Amygdala (tissue), 56 donors: ENCODE data around the gene GMPS.
"Not testable (repeated sequence)": the region's sequence is repeated elsewhere in the genome, so short reads cannot be mapped to it uniquely, and the experiment has no call there.

Experiments used
- DNase-seq, 56 donors: peaks; one replicate each; lab custom pipeline; 2025; lab: John Stamatoyannopoulos, UW

GMPS gene

DNA sequence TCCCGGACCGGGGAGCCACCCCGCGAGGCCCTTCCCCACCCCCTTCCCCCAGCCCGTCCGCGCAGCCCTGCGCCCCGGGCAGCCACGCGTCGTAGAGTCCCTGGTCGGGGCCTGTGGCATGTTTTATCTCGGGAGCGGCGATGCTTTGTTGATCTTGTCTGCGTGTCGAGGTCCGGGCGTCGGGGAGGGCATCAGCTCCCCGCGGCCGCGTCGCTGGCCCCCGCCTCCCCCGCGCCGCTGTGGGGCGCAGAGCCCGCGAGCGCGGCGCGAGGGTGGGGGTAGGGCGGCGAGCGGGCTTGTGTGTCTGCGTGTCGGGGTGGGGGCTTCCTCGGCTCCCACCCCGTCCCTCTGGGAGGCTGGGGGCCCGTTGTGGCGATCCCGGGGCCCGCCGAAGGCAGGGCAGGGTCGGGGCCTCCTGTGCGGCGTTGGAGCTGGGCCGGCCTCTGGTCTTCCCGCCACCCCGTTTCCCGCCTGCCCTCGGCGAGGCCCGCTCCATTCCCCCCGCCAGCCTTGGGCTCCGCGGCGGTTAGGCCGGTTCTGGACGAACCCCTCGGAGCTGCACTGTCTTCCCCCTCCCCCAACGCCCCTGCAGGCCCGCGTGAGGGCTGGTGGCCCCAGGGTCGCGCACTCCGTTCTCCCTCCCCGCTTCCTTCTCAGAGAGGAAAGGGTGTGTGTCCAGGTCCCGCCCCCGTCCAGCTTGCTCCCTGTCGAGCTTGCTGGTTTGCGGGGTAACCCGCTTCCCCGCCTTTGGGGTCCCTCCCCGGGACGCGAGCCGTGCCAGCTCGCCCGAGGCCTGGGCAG lies 695 bp downstream of the GMPS start:
- DNase-seq, result peak in 50 of 56 donors; percentile 4 to 70 (median 48)

DNA sequence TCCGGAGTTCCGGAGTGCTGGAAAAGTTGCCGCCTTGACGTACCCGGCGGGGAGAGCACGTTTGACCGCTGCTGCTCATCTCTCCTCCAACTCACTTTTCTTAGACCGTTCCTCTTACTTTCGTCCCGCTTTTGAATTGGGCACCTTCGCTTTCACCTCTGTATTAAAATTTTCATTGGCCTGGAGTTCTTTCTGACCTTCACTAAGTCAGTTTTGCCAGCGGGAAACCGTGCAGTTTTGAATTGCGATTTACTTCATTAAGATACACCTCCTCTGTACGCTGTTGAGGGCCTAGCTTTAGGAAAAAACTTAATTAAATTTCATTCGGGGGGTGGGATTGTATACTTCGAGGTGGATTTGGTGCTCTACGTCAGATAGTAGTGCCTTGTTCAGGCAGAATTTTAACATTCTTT lies 1.3 kb downstream of the GMPS start:
- no peak for DNase-seq

DNA sequence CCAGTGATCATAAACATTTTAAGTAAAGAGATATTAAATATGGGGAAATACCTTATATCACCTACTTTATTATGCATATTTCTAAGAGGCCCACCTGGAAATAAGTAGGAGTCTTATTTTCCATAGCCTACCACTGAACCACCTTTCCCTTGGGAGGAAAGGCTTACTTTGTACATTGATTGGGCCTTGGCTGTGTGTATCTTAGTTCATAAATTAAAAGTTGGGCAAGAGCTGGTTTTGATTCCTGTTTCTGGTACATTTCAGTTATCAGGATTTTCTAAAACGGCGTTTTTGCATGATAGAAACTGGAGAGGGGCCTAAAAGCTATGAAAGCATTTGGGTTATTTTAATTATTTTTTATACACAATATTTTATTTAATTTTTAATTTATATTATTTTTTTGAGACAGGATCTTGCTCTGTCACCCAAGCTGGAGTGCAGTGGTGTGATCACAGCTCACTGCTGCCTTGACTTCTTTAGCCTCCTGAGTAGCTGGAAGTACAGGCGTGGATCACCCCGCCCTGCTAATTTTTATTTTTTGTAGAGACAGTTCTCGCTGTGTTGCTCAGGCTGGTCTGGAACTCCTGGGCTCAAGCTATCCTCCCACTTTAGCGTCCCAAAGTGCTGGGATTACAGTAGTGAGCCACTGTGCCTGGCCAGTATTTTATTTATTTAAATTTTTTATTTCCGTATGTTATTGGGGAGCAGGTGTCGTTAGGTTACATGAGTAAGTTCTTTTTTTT lies 2.6 kb downstream of the GMPS start:
- no peak for DNase-seq

DNA sequence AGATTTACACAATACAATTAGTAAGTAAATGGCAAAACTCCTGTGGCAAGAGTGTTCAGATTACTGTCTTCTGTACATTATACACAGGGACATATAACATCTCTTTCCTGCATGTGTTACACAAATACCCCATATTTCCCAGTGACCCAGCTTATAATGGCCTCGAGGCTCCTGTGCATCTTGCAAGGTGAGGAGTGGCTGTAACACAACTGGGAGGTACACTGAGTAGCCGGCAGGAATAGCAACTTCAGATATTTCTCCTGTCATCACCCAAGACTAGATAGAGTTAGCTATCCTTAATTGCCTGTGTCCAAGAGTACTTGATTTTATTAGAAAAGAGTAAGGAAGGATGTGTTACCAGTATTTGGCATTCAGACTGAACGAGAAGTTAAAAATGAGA lies 5.6 kb downstream of the GMPS start:
- no peak for DNase-seq

DNA sequence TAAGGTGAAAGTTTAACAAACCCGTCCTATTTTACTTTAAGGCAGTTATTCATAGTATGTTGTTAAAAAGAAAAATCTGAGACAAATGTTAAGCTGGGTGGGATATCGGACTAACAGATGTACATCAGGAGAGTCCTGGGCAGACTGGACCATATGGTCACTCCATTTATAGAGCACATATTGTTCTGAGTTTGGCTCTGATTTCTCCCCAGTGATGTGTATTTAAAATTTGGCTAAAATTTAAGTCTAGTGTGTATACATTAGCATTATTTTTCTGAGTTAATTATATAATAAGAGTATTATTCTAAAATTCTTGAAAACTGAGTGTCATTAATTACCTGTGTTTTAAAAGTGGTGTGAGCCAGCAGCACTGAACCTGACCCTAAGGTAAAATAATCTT lies 6.1 kb downstream of the GMPS start:
- no peak for DNase-seq

DNA sequence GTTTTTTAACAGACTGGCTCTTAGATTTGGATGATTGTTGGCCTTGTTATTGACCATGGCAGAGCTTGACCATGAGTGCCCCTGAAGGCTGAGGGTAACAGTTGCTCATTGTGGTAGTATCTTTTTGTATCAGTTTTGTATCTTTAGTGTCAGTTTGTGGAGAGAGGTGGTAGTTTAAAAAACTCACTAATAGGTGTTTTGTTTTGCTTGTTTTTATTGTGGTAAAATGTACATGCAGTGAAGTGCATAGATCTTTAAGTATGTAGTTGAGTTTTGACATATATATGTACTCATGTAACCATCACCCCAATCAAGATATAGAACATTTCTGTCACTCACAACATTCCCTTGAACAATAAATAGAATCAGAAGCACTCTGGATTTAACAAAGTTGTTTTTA lies 9.8 kb downstream of the GMPS start:
- no peak for DNase-seq

DNA sequence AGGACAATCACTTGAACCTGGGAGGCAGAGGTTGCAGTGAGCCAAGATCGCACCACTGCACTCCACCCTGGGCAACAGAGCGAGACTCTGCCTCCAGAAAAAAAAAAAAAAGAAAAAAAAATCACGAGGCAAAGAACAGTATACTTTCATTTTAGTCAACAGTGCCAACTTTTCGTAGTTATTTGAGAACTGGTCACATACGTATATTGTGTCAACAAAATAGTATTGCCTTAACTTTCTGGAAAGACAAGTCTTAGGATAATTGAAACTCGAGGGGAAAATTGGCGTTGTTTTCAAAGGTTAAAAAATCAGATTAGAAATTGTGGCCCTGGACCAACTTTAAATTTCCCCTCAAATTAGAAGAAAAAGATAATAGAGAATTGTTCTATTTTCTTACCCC lies 13.8 kb downstream of the GMPS start:
- DNase-seq, result no peak

DNA sequence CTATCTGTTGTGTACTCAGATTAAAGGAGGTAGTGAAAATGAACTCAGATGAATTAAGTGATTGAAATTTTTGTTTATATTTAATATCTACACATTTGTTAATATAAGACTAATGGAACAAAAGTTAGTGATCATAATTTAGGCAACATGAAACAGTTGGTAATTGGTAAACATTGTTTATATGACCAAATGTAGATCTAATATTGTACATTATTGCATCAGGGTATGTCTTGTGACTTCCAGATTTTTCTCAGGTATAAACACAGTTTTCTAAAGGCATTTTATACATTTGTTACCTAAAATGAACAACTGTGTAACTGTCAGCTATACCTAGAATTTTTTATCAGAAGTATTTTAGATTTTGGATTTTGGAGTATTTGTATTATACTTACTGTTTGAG lies 14.8 kb downstream of the GMPS start:
- no peak for DNase-seq

DNA sequence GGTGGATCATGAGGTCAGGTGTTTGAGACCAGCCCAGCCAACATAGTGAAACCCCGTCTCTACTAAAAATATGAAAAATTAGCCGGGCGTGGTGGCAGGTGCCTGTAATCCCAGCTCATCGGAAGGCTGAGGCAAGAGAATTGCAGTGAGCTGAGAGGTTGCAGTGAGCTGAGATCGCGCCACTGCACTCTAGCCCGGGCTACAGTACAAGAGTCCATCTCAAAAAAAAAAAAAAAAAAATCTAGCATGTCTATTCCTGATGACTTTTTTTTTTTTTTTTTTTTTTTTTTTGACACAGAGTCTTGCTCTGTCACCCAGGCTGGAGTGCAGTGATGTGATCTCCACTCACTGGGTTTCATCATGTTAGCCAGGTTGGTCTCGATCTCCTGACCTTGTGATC lies 15.9 kb downstream of the GMPS start:
- DNase-seq, result not testable (repeated sequence)

DNA sequence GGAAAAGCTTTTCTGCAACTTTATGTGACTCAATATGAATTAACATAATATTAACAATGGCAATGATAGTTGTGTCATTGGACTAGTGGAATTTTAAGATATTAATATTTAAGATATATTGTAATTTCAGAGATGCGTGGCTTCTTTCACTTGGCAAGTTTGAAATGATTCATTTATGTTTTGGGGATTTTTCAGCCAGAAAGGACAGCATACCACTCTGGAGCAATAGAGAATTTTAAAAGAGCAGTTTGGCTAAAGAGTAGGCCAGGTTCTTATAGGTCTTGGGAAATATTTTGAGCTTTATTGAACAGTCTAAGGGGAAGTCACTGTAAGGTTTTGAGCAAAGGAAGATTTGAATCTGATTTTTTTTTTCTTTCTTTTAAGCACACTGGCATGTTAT lies 16.5 kb downstream of the GMPS start:
- DNase-seq, result no peak

DNA sequence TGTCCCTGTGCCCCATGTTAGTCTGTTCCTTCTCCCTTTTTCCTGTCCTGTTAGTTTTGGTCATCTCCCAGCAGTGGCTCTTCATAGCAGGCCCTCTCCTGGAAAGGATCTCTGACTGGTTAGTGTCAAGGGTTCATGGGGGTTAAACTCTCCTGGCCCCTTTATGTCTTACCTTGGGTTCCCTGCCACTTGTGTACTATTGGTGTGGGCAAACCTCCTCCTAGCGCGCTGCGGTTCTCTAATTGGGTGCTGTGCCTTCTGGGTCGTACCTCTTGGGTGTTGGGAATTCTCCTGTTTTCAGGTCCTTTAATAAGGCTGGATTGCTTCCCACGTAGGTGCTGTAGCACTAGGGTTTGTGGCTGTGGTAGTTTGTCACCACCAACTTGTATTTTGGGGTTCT lies 18.8 kb downstream of the GMPS start:
- no peak for DNase-seq

DNA sequence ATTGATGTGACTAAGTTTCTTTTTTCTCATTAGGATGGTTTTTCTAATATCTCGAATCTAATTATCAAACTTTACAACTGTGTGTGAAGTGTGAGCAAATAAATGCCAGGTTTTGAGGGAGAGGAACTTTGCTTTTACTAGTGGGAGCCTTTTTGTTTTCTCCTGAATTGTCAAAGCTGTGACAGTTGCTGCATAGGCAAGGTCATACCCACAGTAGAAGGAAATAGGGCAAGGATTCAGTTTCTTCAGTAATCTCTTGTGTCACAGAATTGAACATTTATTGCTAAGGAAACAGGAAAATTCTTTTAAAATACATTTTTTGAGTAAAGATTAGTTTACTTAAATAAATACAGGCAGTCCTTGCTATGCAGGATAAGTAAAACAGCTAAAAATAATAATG lies 19.5 kb downstream of the GMPS start:
- DNase-seq, result no peak

DNA sequence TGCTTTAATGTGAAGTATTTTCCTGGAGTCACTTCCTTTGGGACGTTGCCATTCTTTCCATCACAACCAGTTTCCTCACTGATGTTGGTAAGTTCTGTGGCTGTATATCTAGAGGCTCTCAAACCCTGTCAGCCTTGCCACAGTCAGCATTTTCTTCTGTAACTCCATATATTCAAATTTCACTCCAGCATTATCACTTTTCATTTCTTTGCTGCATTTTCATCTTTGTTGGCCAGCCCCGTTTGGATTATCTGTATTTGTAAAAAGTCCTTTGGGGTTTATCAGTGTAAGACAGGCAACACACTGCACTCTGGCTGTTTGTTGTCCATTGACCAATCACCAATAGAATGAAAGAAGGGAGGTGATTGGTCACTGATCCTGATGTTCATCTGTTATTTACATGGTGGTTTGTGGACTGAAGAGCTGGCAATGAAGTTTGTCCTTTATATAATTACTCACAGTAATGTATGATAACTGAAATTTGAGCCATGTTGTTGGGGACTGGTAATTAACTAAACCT lies 20.3 kb downstream of the GMPS start:
- no peak for DNase-seq

DNA sequence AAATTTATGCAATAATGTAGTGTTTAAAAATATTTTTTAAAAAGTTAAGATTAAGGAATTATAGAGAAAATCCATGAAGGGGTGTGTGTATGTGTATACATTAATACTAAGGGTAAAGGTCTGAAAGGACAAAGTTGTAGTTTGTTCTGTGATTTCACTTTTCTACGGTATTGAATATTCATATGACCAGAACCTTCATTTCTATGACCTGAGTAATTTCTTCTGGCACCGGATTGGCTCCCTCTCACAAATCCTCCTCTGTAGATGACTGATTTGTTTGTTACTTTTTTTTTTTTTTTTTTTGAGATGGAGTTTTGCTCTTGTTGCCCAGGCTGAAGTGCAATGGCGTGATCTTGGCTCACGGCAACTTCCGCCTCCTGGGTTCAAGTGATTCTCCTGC lies 20.9 kb downstream of the GMPS start:
- no peak for DNase-seq

DNA sequence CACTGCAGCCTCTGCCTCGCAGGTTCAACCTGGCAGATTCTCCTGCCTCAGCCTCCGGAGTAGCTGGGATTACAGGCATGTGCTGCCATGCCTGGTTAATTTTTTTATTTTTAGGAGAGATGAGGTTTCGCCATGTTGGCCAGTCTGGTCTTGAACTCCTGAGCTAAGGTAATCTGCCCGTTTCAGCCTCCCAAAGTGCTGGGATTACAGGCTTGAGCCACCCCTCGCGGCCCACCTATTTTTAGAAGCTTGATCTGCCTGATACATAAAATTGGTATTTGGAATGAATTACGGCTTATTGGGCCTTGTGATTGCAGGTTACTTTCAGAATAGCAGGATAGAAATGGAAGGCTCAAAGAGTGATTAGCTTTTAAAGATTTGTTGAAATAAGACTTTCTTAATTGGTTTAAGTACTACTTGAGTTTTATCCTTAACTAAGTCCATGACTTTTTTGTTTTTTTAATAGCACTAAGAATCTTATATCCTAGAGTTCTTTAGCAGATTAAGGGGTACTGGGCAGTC lies 25.0 kb downstream of the GMPS start:
- DNase-seq, result no peak

DNA sequence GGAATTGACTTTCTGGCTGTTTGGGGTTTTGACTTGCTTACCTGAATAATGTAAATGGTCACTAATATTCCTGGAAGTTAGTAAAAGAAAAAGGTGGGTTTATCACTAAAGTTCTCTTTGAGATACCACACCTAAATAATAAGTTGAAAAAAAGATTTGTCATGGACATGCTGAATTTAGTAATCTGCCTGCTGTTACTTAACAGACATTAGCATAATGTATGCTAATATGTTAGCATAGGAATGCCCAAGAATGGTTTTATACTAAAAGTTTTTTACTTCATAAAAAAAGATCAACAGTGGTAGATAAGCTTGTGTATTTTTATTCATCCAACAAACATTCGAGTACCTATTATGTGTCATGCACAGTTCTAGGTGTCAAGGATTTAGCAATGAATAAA lies 36.5 kb downstream of the GMPS start:
- no peak for DNase-seq

DNA sequence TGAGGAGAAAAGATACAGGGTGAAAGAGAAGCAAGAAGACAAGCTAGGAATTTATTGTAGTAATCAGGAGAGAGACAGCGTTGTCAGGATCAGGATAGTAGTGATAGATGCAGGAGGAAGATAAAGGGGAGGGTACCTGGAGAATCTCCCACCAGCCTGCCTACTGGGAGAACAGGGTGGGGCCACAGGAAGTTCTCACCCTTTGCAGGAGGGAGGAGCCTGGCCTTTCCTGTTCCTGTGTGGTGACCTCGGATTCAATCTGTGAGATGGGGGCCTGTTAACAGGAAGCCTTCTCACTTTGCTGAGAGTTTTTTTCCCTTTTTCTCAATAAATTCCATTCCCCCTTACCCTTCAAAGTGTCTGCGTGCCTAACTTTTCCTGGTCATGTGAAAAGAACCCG lies 37.6 kb downstream of the GMPS start:
- no peak for DNase-seq

DNA sequence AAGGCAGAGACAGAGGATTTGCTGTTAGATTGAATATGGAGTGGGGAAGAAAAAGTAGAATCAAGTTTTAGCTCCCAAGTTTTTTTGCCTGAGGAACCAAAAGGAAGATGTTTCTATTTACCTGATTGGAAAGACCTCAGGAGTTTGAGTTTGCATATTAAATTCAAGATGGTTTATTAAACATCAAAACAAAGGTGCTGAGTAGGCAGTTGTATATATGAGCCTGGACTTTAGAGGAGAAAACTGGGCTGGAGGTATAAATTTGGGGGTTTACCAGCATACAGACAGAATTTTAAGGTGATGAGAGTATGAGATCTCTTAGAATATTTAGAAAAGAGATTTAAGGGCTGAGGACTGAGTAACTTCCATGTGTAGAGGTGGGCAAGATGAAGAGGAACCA lies 38.2 kb downstream of the GMPS start:
- no peak for DNase-seq

DNA sequence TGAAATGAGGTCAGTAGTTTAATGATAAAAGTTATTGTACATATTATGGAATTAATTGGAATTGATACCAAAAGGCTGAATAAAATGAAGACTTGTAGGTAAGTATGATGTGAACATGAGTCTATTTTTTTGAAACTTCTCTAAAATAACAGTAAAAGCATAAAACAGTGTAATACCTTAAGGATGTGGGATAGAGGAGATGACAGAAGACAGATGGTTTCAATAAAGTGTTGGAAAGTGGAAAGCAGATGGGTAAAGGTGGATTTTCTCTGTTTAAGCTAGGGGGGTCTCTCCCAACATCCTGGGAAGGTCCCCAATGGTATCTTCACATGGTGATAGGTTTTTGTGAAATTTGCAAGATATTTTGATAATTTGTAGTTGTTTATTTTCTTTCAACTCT lies 41.6 kb downstream of the GMPS start:
- no peak for DNase-seq

DNA sequence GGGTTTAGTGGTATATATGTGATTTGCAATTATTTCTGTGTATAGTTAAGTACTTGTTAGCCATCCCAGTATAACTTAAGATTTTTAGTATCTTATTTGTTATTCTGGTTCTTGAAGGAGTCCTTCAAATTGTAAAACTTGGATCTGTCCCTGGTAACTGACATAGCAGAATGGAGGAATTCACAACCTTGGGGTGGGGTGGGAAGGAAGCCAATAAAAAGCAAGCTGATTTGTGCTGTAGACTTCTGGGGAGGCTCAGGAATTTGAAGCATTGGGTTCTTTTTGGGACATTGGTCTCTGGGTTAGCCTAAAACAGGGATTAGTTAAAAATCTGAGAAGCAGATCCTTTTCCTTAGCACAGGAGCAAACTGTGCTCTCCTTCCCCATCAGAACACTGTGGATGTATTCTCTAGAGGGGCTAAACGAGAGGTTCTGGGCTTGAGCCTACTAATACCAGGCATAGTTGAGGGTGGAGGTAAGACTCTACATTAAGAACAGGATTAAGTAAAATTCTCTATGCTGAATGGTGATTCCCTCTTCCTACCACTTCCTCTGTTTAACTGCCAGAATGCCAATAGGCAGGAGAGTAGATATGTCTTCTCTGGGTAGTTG lies 42.2 kb downstream of the GMPS start:
- DNase-seq, result no peak

DNA sequence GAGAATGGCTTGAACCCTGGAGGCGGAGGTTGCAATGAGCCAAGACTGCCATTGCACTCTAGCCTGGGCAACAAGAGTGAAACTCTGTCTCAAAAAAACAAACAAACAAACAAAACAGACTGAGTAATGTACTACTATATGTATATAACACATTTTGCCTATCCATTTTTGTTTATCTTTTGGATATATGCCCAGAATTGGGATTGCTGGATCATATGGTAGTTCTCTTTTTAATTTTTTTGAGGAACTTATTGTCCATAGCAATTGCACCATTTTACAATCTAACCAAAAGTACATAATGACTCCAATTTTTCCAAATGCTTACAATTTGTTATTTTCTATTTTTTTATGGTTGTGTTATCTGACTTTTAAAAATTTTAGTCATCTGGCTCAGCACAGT lies 47.3 kb downstream of the GMPS start:
- no peak for DNase-seq
